Thyroid gland (tissue), 4 donors: ENCODE data around the gene KCNC3.

ENCODE experiments used
- CTCF ChIP-seq, 6 experiments: fragments of 200-600 bp in 3 of 6; fragments of 450-650 bp in 3 of 6; sonication (generic) in 3 of 6; IDR thresholded peaks; one replicate each; pipeline ENCODE4 v1.5.1; 2016 to 2019; ENCODE audit warnings: antibody characterized with exemption in 6 of 6, mild to moderate bottlenecking in 2 of 6, inconsistent platforms in 1 of 6, moderate library complexity in 1 of 6
- POLR2A ChIP-seq, 2 donors: fragments of 450-650 bp; IDR thresholded peaks; one replicate each; pipeline ENCODE4 v1.6.1; 2017; ENCODE audit warnings: antibody characterized with exemption in 2 of 2, mild to moderate bottlenecking in 2 of 2, moderate library complexity in 1 of 2

- TF ChIP-seq CTCF (IDR thresholded peaks at IDR 0.05): no peak
- no peak for TF ChIP-seq POLR2A (IDR thresholded peaks at IDR 0.05)
Measured at GRCh38 chr19:50273821-50274220, 55.4 kb downstream of the KCNC3 start.
